Heart left ventricle (tissue), 16 donors: ENCODE results near the gene JUN. TPM values are rescaled to one million over a fixed set of nuclear protein-coding genes. Genes with fewer than 3 reads are reported as not detected.

Source experiments
- ATAC-seq, 4 donors: fragments of 200-7000 bp; cut with Tn5 transposase; one replicate each; pipeline ENCODE4 v1.9.1; 2020 to 2022; ENCODE audit warnings: moderate library complexity in 4 of 4, mild to moderate bottlenecking in 3 of 4, moderate number of reproducible peaks in 1 of 4
- DNase-seq, 5 donors: peaks; one replicate each; pipeline ENCODE4 v3.0.0-alpha.2; 2020
- H3K27ac ChIP-seq, 12 donors: fragments of 200-600 bp; sonication (generic) in 4 of 12; one replicate each; pipeline versions ENCODE4 v1.5.0 to v1.8.0; 2016 to 2022; ENCODE audit warnings: mild to moderate bottlenecking in 2 of 12
- H3K27me3 ChIP-seq, 9 donors: fragments of 200-600 bp; sonication (generic) in 2 of 9; one replicate each; pipeline versions ENCODE4 v1.5.1 to v1.8.0; 2016 to 2022; ENCODE audit warnings: mild to moderate bottlenecking in 3 of 9
- H3K36me3 ChIP-seq, 9 donors: fragments of 200-600 bp; sonication (generic) in 2 of 9; one replicate each; pipeline versions ENCODE4 v1.5.0 to v1.8.0; 2018 to 2022; ENCODE audit warnings: mild to moderate bottlenecking in 2 of 9
- H3K4me1 ChIP-seq, 12 donors: fragments of 200-600 bp; sonication (generic) in 4 of 12; one replicate each; pipeline versions ENCODE4 v1.5.0 to v1.8.0; 2016 to 2022; ENCODE audit warnings: mild to moderate bottlenecking in 3 of 12
- H3K4me3 ChIP-seq, 12 donors: fragments of 200-600 bp; sonication (generic) in 4 of 12; one replicate each; pipeline versions ENCODE4 v1.5.0 to v1.8.0; 2017 to 2022; ENCODE audit warnings: mild to moderate bottlenecking in 9 of 12, moderate library complexity in 4 of 12
- H3K9me3 ChIP-seq, 12 donors: fragments of 200-600 bp; sonication (generic) in 4 of 12; one replicate each; pipeline versions ENCODE4 v1.5.0 to v1.8.0; 2016 to 2022; ENCODE audit warnings: mild to moderate bottlenecking in 1 of 12
- POLR2A ChIP-seq, 2 donors: fragments of 450-650 bp; IDR thresholded peaks; one replicate each; pipeline ENCODE4 v1.6.1; 2017; ENCODE audit warnings: antibody characterized with exemption in 2 of 2, mild to moderate bottlenecking in 2 of 2, moderate library complexity in 2 of 2
- WGBS, 4 donors: extraction: QIAGEN DNeasy Blood & Tissue Kit in 2 of 4; methylation state at CpG; one replicate each; pipeline versions ENCODE4 v1.1.5 to v1.1.7; 2013 to 2018; 5-methylcytosine and 5-hydroxymethylcytosine counted together
- intact Hi-C, 10 donors: fragments of 100-400 bp; cut with DNase I; formaldehyde crosslinking; loops; one replicate each; pipeline versions ENCODE4 v1.11.1 to v1.14.2; 2022
- polyA plus RNA-seq, 2 donors: library from polyadenylated mRNA; stranded (reverse); fragments of 200-250 nt; gene quantifications; one replicate each; pipeline ENCODE4 v1.2.3, GENCODE V29; 2013
- total RNA-seq, 9 donors: library from RNA; depleted of rRNA in 2 of 9; stranded (reverse); fragments of >200 nt in 2 of 9; fragmentation: NEBNext Ultra II Directional in 3 of 9; extraction: Animal tissue kit (Norgen Biotek cat#: 25700) in 3 of 9; gene quantifications; one replicate each; pipeline versions ENCODE4 v1.1.0 to v1.2.4, GENCODE V29; 2016 to 2023
- TF ChIP-seq, protein P1 (sequence below), 12 donors: fragments of 200-600 bp; sonication (generic) in 4 of 12; IDR thresholded peaks; one replicate each; pipeline versions ENCODE4 v1.5.0 to v1.8.0; 2018 to 2022; ENCODE audit warnings: antibody characterized with exemption in 12 of 12, mild to moderate bottlenecking in 5 of 12
- donor health status: ischemic (EF 13 %, LVEDD 7.1; RV severe dilation, severe dysfunction).
- donor health status: healthy with polysubstance abuse.
- donor health status: DM: no; HTN: yes; CAD: no.
- donor health status: DM: no; HTN: no; CAD: no.
- donor health status: ischemic (EF 25% LVEDD 6.9; RV normal size, moderate dysfunction).
- donor health status: ischemic (EF 25% LVEDD 5.7; RV mildly dilated, moderate dysfunction).
- donor health status: healthy.
- donor health status: DM: yes; HTN: yes; CAD: no.
- donor health status: ischemic (EF 35%, LVEDD 5.7; RV mildly dilated, moderate dysfunction).
- donor health status: nonischemic (EF 11% LVEDD 7.7; RV severe dilation, severe dysfunction).
- donor health status: DM: yes; HTN: yes; CAD: no.
- donor health status: PGD.
- donor health status: ischemic (EF 29% LVEDD 5.4; RV normal size, mild dysfunction).
- donor health status: nonischemic (EF 23%, LVEDD 6.1; RV moderate dilation, normal function).

The JUN gene
- total and polyA plus RNA-seq, 11 donors: 57.1 to 133 (median 82.8) TPM

DNA sequence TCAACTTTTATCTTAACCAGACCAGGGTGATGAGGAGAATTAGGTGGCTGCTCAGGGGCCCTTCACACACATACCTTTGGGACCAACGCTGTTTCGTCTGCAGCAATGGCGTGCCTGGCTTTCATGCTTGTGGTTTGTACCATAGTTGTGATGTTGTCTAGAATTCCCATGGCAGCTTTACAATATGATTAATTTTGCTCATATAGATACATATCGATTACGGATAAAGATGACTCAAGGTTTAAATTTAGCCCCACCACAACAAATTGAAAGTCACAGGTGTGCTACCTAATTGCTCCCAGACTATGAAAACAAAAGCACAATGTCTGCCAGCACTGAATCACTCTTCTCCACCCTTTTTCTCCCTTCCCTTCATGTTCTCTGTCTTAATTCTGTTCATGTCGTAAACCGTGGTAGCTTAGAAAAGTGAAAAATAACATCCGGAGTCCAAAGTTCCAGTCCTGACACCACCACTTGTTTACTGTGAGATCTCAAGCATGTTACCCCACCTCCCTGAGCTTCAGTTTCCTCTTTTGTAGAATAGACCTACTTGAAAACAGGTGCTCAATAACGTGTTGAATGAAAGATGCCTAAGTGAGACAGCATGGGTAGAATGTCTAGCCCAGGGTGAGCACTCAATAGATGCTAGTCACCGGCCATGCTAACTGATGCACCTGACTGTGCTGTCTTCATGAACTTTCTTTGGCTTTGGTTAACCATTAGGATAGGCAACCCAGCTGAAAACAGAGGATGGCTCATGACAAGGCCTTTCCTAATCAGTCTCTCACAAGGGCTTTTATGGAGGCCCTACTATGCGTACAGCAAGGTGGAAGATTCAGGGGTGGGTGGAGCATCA, 22.1 kb upstream of the JUN start:
- no peak overlapping the region for H3K27ac ChIP-seq
- no peaks in the 10 kb centered on the region for H3K27me3 ChIP-seq
- H3K4me1 ChIP-seq: peaks cover 0 to 19% (median 0%) of the 10 kb centered on the region in 12 donors
- intact Hi-C loops: loop anchor here in 1 of 10 donors (2.0 kb wide), 1 partner anchor 17 kb away; no protein-coding TSS in a partner anchor
- 91 to 97% (median 94%) methylated on average over 11 of the region's 11 CpGs for WGBS, 4 donors
- no peak for TF ChIP-seq POLR2A (IDR thresholded peaks at IDR 0.05)
- TF ChIP-seq, protein P1, sequence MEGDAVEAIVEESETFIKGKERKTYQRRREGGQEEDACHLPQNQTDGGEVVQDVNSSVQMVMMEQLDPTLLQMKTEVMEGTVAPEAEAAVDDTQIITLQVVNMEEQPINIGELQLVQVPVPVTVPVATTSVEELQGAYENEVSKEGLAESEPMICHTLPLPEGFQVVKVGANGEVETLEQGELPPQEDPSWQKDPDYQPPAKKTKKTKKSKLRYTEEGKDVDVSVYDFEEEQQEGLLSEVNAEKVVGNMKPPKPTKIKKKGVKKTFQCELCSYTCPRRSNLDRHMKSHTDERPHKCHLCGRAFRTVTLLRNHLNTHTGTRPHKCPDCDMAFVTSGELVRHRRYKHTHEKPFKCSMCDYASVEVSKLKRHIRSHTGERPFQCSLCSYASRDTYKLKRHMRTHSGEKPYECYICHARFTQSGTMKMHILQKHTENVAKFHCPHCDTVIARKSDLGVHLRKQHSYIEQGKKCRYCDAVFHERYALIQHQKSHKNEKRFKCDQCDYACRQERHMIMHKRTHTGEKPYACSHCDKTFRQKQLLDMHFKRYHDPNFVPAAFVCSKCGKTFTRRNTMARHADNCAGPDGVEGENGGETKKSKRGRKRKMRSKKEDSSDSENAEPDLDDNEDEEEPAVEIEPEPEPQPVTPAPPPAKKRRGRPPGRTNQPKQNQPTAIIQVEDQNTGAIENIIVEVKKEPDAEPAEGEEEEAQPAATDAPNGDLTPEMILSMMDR (IDR thresholded peaks at IDR 0.05): no peak
- DNase-seq (no peak), ATAC-seq (no peak)
- H3K9me3 ChIP-seq: no peaks in the 10 kb centered on the region
- no peak overlapping the region for H3K4me3 ChIP-seq
- no peaks in the 10 kb centered on the region for H3K36me3 ChIP-seq

DNA sequence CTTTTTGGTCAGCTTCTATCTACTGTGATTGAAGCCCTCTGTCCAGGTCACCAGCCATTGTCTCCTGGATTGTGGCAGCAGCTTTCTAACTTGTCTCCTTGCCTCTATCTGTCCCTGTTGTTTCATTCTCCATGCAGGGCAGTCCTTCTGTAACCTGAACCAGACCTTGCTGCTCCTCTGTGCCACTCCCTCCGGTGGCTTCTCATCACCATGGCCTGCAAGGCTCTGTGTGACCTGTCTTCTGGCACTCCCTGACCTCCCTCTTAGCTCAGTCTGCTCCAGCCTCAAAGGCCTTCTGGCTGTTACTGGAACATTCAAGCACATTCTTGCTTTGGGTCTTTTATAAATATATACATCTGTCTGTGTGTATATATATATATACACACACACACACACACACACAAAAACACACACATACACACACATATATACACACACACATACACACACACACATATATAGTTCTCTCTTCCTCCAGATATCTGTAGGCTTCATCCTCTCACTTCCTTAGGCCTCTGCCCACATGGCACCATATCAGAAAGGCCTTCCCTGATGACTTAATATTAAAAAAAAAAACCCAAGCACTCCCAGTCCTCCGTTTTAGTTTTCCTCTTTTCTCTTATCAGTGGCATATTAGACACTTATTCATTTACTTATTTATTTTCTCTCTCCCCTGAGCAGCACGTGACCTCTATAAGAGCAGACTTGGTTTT, 21.2 kb upstream of the JUN start:
- no peaks in the 10 kb centered on the region for H3K36me3 ChIP-seq
- no peak overlapping the region for H3K27ac ChIP-seq
- ATAC-seq: no peak
- no peaks in the 10 kb centered on the region for H3K27me3 ChIP-seq
- intact Hi-C loops: no loop called here
- DNase-seq: no peak
- 78 to 90% (median 85%) methylated on average over 3 of the region's 3 CpGs for WGBS, 4 donors
- TF ChIP-seq POLR2A (IDR thresholded peaks at IDR 0.05): no peak
- TF ChIP-seq, protein P1 (IDR thresholded peaks at IDR 0.05): no peak
- H3K4me3 ChIP-seq: no peak overlapping the region
- H3K9me3 ChIP-seq: no peaks in the 10 kb centered on the region
- H3K4me1 ChIP-seq: peaks cover 0 to 18% (median 0%) of the 10 kb centered on the region in 12 donors

- Histone ChIP-seq H3K36me3 (no peaks in the 10 kb centered on the region), H3K27ac (no peak overlapping the region), H3K27me3 (no peaks in the 10 kb centered on the region), H3K4me1 (peaks cover 0 to 6% (median 0%) of the 10 kb centered on the region in 12 donors), H3K9me3 (no peaks in the 10 kb centered on the region), H3K4me3 (no peak overlapping the region)
- ATAC-seq: no peak
- no peak for DNase-seq
- 85 to 94% (median 90%) methylated on average over 2 of the region's 2 CpGs for WGBS, 4 donors
- TF ChIP-seq POLR2A (IDR thresholded peaks at IDR 0.05): no peak
- TF ChIP-seq, protein P1 (IDR thresholded peaks at IDR 0.05): no peak
- intact Hi-C loops: no loop called here
These were observed 20.0 kb upstream of the JUN start for GRCh38 chr1:58803858-58804257.
